ENCODE results near the gene EXOC6B.
"Not testable (repeated sequence)": the region's sequence is repeated elsewhere in the genome, so short reads cannot be mapped to it uniquely, and the experiment has no call there.

EXOC6B gene

DNA sequence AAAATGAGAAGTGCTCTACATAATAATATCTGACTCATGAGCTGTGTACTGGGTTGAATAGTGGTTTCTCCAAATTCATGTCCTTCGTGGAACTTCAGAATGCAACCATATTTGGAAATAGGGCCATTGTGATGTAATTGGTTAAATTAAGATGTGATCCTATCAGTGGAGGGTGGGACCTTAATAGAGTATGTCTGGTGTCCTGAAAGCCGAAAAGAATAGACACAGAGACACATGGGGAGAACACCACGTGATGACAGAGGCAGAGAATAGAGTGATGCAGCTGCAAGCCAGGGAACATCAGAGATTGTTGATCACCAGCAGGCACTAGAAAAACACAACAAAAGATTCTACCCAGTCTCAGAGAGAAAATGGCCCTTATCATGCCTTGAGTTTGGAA, 310.1 kb downstream of the EXOC6B start:
- DNase-seq (ENCODE audit: low read depth): no peak
- TF ChIP-seq, protein P1, sequence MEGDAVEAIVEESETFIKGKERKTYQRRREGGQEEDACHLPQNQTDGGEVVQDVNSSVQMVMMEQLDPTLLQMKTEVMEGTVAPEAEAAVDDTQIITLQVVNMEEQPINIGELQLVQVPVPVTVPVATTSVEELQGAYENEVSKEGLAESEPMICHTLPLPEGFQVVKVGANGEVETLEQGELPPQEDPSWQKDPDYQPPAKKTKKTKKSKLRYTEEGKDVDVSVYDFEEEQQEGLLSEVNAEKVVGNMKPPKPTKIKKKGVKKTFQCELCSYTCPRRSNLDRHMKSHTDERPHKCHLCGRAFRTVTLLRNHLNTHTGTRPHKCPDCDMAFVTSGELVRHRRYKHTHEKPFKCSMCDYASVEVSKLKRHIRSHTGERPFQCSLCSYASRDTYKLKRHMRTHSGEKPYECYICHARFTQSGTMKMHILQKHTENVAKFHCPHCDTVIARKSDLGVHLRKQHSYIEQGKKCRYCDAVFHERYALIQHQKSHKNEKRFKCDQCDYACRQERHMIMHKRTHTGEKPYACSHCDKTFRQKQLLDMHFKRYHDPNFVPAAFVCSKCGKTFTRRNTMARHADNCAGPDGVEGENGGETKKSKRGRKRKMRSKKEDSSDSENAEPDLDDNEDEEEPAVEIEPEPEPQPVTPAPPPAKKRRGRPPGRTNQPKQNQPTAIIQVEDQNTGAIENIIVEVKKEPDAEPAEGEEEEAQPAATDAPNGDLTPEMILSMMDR (IDR thresholded peaks at IDR 0.05; ENCODE audit: insufficient read depth, low read depth, low read length, missing control alignments): no peak
- H3K4me3 ChIP-seq (ENCODE audit: low read depth, low read length): no peak overlapping the region

DNA sequence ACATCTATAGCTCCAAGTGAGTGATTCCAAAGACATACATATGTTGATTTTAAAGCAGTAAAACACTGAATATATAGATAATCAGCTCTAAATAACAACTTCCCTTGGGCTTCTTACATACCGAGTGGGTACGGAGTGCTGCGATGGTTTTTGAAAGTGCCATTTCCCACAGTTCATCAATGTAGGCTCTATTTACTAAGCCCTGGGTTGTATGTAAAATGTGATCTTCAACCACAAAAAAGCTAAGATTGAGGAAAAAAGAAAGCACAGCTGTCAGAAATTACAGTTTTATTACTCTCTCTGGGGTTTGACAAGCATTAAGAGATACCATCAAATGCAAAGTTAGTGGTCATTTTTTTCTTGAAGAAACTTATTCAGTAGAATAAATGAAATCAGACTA, 312.8 kb downstream of the EXOC6B start:
- no peak overlapping the region for H3K4me3 ChIP-seq (ENCODE audit: low read depth, low read length)
- DNase-seq (ENCODE audit: low read depth): no peak
- TF ChIP-seq, protein P1 (IDR thresholded peaks at IDR 0.05; ENCODE audit: insufficient read depth, low read depth, low read length, missing control alignments): no peak

DNA sequence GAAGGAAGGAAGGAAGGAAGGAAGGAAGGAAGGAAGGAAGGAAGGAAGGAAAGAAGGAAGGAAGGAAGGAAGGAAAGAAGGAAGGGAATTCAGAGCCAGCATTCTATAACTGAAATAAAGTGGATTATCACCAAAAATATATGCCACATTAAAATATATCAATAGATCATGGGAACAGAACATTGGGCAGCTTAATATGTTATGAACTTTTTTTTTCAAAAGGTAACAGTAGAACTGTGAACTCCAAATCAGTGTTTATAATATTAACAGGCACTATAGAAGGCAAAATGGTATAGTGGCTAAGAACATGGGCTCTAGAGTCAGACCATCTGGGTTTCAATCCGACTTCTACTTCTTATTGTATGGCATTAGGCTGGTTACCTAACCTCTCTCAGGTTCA, 313.5 kb downstream of the EXOC6B start:
- TF ChIP-seq, protein P1 (IDR thresholded peaks at IDR 0.05; ENCODE audit: insufficient read depth, low read depth, low read length, missing control alignments): no peak
- no peak for DNase-seq (ENCODE audit: low read depth)
- no peak overlapping the region for H3K4me3 ChIP-seq (ENCODE audit: low read depth, low read length)

DNA sequence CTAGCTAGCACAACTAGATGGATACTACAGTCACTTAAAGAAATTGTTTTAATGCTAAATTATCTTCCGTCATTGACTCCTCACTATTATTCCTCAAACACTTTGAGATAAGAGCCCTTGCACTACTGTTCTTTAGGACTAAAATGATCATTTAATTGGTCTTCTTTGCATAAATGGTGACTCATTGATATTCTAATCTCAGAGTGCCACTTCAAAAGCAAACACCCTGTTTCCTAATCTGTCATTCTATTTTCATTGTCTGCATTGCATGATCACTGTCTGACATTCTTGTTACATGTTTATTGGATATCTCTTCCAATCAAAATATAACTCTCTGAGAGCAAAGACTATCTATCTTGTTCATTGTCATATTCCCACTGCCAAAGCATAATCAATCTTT, 313.9 kb downstream of the EXOC6B start:
- no peak overlapping the region for H3K4me3 ChIP-seq (ENCODE audit: low read depth, low read length)
- no peak for DNase-seq (ENCODE audit: low read depth)
- TF ChIP-seq, protein P1 (IDR thresholded peaks at IDR 0.05; ENCODE audit: insufficient read depth, low read depth, low read length, missing control alignments): no peak

DNA sequence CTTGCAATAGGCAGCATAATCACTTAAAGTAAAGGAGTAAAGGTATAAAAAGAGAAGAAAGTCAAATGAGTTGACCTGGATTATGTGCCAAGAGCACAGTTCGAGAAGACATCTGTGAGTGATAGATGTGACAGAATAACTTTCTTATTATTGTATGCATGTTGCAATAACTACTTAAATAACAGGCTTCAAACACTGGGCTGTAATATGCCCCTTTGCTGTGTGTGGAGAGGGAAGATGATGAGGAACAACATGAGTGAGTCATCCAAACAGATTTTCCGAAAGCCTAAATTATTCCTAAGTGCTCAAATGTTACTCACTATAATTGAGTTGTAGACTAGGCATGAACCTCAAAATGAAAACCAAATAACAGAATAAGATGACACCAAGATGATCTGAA, 328.1 kb downstream of the EXOC6B start:
- H3K4me3 ChIP-seq (ENCODE audit: low read depth, low read length): no peak overlapping the region
- TF ChIP-seq, protein P1 (IDR thresholded peaks at IDR 0.05; ENCODE audit: insufficient read depth, low read depth, low read length, missing control alignments): no peak
- DNase-seq (ENCODE audit: low read depth): no peak

DNA sequence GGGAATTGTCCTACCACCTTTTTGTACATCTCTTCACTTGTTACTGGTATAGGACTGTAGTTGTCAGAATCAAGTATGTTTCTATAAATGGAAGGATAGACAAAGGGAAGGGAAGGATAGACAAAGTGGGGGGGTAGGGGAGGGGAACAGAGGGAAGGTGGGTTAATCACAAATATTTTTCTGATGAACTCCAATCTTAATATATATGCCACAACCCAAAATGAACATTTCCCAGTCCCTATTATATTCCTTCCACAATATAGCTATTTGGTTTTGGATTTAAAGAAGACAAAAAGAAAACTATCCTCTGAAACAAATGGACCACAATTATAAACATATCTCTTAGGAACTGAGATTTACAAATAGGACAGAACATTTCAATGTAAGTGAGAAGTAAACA, 329.4 kb downstream of the EXOC6B start:
- TF ChIP-seq, protein P1 (IDR thresholded peaks at IDR 0.05; ENCODE audit: insufficient read depth, low read depth, low read length, missing control alignments): no peak
- DNase-seq (ENCODE audit: low read depth): no peak
- H3K4me3 ChIP-seq (ENCODE audit: low read depth, low read length): no peak overlapping the region

DNA sequence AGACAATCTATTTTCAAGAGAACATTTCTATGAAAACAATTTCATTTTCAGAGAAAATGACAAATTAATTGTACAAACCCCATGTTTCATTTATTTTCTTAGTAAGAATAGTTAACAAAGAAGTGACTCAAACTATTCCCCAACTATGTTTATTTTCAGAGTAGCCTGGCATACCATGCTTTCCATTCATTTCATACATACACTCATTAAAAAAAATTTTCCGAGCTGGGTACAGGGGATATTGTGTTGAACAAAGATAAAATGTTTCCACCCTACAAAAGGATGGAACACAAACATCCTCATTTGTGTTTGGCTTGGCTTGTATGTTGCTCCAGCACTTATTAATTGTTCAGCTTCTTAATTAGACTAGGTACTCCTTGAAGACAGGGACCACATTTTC, 331.4 kb downstream of the EXOC6B start:
- no peak overlapping the region for H3K4me3 ChIP-seq (ENCODE audit: low read depth, low read length)
- DNase-seq (ENCODE audit: low read depth): no peak
- TF ChIP-seq, protein P1 (IDR thresholded peaks at IDR 0.05; ENCODE audit: insufficient read depth, low read depth, low read length, missing control alignments): no peak

DNA sequence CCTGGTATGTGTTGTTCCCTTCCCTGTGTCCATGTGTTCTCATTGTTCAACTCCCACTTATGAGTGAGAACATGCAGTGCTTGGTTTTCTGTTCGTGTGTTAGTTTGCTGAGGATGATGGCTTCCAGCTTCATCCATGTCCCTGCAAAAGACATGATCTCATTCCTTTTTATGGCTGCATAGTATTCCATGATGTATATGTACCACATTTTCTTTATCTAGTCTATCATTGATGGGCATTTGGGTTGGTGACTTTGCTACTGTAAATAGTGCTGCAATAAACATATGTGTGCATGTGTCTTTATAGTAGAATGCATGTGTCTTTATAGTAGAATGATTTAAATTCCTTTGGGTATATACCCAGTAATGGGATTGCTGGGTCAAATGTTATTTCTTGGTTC, 341.2 kb downstream of the EXOC6B start:
- DNase-seq (ENCODE audit: low read depth); H3K4me3 ChIP-seq (ENCODE audit: low read depth, low read length): not testable (repeated sequence)
